ENCODE measurements around the gene FAM171A1. TPM values are rescaled to one million over a fixed set of nuclear protein-coding genes. Genes with fewer than 3 reads are reported as not detected.

FAM171A1 gene
- total and polyA plus RNA-seq, 2 of the 13 experiments (the other 11 are each of a cell fraction or from before 2014, with no cell fraction given): 21.5 to 34.7 TPM

GRCh38 chr10:15333909-15334649 is 37.0 kb downstream of the FAM171A1 start (continued):
- no peak; the same call in 1 of the 2 replicates for TF ChIP-seq ZBTB34 (CRISPR knock-in tag; IDR thresholded peaks at IDR 0.05)
- TF ChIP-seq MED1 (CRISPR knock-in tag; IDR thresholded peaks at IDR 0.05): peak; percentile 98
- peak; percentile 49; the same call in 1 of the 2 replicates for TF ChIP-seq ATF2 (CRISPR knock-in tag; IDR thresholded peaks at IDR 0.05)
- TF ChIP-seq ZC3H4 (CRISPR knock-in tag; IDR thresholded peaks at IDR 0.05; ENCODE audit: borderline replicate concordance): no peak
- TF ChIP-seq ELF4 (CRISPR knock-in tag; IDR thresholded peaks at IDR 0.05; ENCODE audit: borderline replicate concordance): no peak
- peak; percentile 79 for TF ChIP-seq SAP130 (CRISPR knock-in tag; IDR thresholded peaks at IDR 0.05; ENCODE audit: low read depth)
- no peak for TF ChIP-seq NBN (conservative IDR thresholded peaks at IDR 0.05)
- TF ChIP-seq ZNF879 (CRISPR knock-in tag; IDR thresholded peaks at IDR 0.05): no peak
- TF ChIP-seq SALL1 (CRISPR knock-in tag; IDR thresholded peaks at IDR 0.05): no peak; the same call in 1 of the 2 replicates
- no peak; the same call in 1 of the 2 replicates for TF ChIP-seq ZBTB25 (CRISPR knock-in tag; IDR thresholded peaks at IDR 0.05)
- no peak for TF ChIP-seq NRL (CRISPR knock-in tag; IDR thresholded peaks at IDR 0.05; ENCODE audit: borderline replicate concordance)
- TF ChIP-seq GMEB2 (CRISPR knock-in tag; IDR thresholded peaks at IDR 0.05; ENCODE audit: low read depth): no peak
- TF ChIP-seq ZNF256 (CRISPR knock-in tag; conservative IDR thresholded peaks at IDR 0.05): no peak
- peak; percentile 78; the same call in 1 of the 2 replicates for TF ChIP-seq FOXJ3 (CRISPR knock-in tag; IDR thresholded peaks at IDR 0.05; ENCODE audit: borderline replicate concordance)
- no peak for TF ChIP-seq ZNF720 (CRISPR knock-in tag; IDR thresholded peaks at IDR 0.05)
- TF ChIP-seq CHD4 (IDR thresholded peaks at IDR 0.05; ENCODE audit: borderline replicate concordance, low read length): no peak
- no peak for TF ChIP-seq HMGXB4 (CRISPR knock-in tag; IDR thresholded peaks at IDR 0.05; ENCODE audit: borderline replicate concordance in 1 of 2, low read depth in 1 of 2)
